ENCODE data around the gene PRDM15.

PRDM15 gene

DNA sequence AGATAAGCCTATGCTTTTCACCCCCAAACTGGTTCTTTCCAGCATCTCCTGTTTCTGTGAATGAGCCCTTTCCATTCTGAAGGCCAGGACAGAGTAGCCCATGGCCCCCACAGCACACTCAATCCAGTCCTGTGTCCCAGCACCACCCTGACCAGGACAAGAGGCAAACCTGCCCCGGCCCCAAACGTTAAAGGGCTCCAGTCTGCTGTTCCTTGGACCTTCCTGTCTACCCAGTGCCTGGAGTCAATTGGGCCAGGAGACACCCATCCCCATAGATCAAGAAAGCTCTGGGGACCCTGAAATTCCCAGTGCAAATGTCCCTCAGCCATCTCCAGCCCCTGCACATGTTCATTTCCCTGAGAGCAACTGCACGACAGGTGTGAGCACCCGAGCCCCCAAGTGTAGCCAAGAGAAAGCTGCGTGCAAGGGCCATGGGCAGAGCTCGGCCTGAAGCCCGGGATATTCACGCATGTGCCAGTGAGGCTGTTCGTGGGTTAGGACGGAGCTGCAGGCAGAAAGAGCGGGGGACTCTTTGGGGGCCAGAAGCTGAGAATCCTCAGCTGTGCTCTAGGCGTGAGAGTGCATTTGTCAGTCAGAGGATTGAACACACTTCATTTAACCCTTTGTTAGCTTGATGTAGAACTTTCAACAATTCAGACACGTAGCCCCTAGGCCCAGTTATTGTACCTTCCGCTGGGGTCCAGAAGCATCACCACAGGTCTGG lies 108.1 kb downstream of the PRDM15 start:
- H3K9me3 Mint-ChIP-seq = no peaks in the 10 kb centered on the region
- TF ChIP-seq, protein P1, sequence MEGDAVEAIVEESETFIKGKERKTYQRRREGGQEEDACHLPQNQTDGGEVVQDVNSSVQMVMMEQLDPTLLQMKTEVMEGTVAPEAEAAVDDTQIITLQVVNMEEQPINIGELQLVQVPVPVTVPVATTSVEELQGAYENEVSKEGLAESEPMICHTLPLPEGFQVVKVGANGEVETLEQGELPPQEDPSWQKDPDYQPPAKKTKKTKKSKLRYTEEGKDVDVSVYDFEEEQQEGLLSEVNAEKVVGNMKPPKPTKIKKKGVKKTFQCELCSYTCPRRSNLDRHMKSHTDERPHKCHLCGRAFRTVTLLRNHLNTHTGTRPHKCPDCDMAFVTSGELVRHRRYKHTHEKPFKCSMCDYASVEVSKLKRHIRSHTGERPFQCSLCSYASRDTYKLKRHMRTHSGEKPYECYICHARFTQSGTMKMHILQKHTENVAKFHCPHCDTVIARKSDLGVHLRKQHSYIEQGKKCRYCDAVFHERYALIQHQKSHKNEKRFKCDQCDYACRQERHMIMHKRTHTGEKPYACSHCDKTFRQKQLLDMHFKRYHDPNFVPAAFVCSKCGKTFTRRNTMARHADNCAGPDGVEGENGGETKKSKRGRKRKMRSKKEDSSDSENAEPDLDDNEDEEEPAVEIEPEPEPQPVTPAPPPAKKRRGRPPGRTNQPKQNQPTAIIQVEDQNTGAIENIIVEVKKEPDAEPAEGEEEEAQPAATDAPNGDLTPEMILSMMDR (IDR thresholded peaks at IDR 0.05; ENCODE audit: unreplicated experiment in 3 of 3) = no peak
- H3K4me1 Mint-ChIP-seq = peaks cover 57% of the 10 kb centered on the region
- H3K27me3 Mint-ChIP-seq (ENCODE audit: low read depth) = peaks cover 83% of the 10 kb centered on the region
- no peaks in the 10 kb centered on the region for H3K36me3 Mint-ChIP-seq (ENCODE audit: low read depth)
- peak overlapping the region in 1 of 3 experiments; percentile 92 for H3K27ac Mint-ChIP-seq
- no peak overlapping the region for H3K4me3 Mint-ChIP-seq

DNA sequence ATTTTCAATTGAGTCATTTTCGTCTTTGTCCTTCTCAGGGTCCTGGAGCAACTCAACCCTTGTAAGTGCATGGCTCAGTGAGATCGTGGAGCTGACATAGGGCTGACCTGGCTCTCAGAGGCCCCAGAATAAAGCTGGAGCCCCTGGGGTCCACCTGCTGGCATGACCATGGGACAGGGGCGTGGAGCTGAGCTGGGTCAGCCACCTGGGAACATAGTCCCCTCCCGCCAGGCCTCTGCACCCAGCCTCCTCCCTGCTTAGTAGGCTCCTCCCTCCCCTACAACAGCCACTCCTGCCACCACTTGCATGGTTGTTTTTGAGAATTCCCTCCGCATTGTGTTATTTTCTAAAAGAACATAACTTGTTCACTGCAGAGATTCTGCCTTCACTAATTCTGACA lies 109.2 kb downstream of the PRDM15 start:
- peaks cover 54% of the 10 kb centered on the region for H3K4me1 Mint-ChIP-seq
- peak overlapping the region in 1 of 3 experiments; percentile 92 for H3K27ac Mint-ChIP-seq

DNA sequence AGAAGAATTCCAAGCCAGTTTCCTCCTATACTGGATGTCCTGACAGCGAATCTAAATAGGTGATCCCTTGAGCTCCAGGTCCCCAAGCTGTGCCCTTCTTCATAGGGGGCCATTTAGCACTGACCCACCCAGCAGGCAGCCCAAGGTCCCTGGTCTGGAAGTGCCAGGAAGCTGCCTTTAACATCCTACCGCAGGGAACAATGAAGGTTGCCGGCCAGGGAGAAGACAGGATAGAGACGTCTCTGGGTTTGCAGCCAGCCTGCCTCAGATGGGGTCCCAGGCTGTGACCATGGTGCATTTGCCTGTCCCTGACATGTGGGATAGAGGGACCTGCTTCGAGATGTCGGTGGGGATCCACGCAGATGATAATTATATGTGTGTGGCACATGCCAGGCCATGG lies 109.6 kb downstream of the PRDM15 start:
- Mint-ChIP-seq H3K4me3 (no peak overlapping the region), H3K27me3 (ENCODE audit: low read depth) (peaks cover 87% of the 10 kb centered on the region), H3K27ac (peak overlapping the region in 1 of 3 experiments; percentile 92), H3K9me3 (no peaks in the 10 kb centered on the region), H3K4me1 (peaks cover 50% of the 10 kb centered on the region), H3K36me3 (ENCODE audit: low read depth) (no peaks in the 10 kb centered on the region)
- TF ChIP-seq, protein P1 (IDR thresholded peaks at IDR 0.05; ENCODE audit: unreplicated experiment in 3 of 3) = no peak

More for the DNA sequence above, 109.2 kb downstream of the PRDM15 start:
- Mint-ChIP-seq H3K27me3 (ENCODE audit: low read depth) (peaks cover 87% of the 10 kb centered on the region), H3K4me3 (no peak overlapping the region), H3K36me3 (ENCODE audit: low read depth) (no peaks in the 10 kb centered on the region), H3K9me3 (no peaks in the 10 kb centered on the region)
- TF ChIP-seq, protein P1 (IDR thresholded peaks at IDR 0.05; ENCODE audit: unreplicated experiment in 3 of 3) = no peak

DNA sequence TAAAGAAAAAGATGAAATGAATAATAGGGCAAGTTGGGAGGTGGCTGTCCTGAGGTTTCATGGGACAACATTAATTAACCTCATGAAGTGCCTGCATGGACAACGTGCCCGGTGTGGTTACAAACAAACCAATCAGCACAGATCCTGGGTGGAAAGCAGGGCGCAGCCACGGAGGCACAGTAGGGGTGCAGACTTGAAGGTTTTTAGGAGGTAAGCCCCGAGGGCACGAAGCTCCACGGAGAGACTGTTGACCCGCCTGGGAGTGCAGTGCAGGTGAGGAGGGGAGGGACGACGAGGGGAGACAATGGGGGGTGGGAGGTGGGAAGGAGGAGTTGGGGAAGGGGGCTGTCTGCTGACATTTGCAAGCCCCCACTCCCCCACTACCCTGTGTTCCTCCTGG lies 110.0 kb downstream of the PRDM15 start:
- no peaks in the 10 kb centered on the region for H3K36me3 Mint-ChIP-seq (ENCODE audit: low read depth)
- peak overlapping the region; percentile 18 to 92 (median 51) for H3K27ac Mint-ChIP-seq
- H3K4me1 Mint-ChIP-seq = peaks cover 47% of the 10 kb centered on the region
- peak overlapping the region; percentile 83 to 84 (median 83) for H3K4me3 Mint-ChIP-seq
- H3K27me3 Mint-ChIP-seq (ENCODE audit: low read depth) = peaks cover 88% of the 10 kb centered on the region
- TF ChIP-seq, protein P1 (IDR thresholded peaks at IDR 0.05; ENCODE audit: unreplicated experiment in 3 of 3) = no peak
- H3K9me3 Mint-ChIP-seq = no peaks in the 10 kb centered on the region

DNA sequence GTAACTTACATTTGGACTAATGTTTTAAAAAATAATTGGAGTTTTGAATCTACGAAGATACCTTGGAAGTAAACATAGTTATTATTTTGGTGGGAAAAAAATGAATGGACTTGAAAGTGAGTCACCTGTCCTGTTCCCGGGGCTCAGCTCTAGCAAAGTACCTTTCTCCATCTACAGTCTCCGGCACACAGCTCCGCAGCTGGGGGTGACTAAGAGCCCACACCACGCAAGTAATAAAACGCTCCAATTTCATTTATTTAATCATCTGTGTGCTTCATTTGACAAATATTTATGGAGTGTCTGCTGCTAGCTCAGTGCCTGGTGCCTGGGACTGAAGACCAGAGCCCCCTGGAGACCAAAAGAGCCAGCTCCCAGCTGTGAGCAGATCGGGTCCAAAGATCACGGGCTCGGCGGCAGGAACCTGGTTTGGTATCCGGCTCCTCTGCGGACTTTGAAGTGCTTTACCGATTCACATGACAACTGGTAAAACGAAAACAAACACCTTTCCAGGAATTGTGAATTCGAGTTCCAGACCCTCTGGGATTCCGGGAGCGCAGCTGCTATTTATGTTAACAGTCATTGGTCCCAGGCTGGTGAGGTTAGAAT lies 110.6 kb downstream of the PRDM15 start:
- Mint-ChIP-seq H3K4me1 (peaks cover 47% of the 10 kb centered on the region), H3K36me3 (ENCODE audit: low read depth) (no peaks in the 10 kb centered on the region), H3K9me3 (no peaks in the 10 kb centered on the region), H3K27me3 (ENCODE audit: low read depth) (peaks cover 94% of the 10 kb centered on the region), H3K4me3 (peak overlapping the region; percentile 83 to 84 (median 83)), H3K27ac (peak overlapping the region; percentile 18 to 92 (median 51))
- TF ChIP-seq, protein P1 (IDR thresholded peaks at IDR 0.05; ENCODE audit: unreplicated experiment in 3 of 3) = peak; percentile 22 to 38 (median 28)

All from nephron (organoid).